Effector memory CD8-positive, alpha-beta T cell (primary cell): ENCODE data around the gene IL12RB2.

Source experiments
- ATAC-seq: fragments of 150-1000 bp; cut with Tn5 transposase; replicated peaks from 2 replicates; pipeline ENCODE4 v1.10.0; 2021; ENCODE audit warnings: mild to moderate bottlenecking, moderate library complexity
- DNase-seq, 3 experiments: peaks; one replicate each; pipeline ENCODE4 v3.0.0; 2021
- H3K27ac Mint-ChIP-seq, 2 donors: one replicate each; pipeline ENCODE4 v1.8.0; 2022; ENCODE audit warnings: mild to moderate bottlenecking in 2 of 2, mixed read lengths in 2 of 2, moderate library complexity in 2 of 2
- H3K27me3 Mint-ChIP-seq, 2 donors: one replicate each; pipeline ENCODE4 v1.8.0; 2022; ENCODE audit warnings: mixed read lengths in 2 of 2
- H3K36me3 Mint-ChIP-seq: one replicate; pipeline ENCODE4 v1.8.0; 2022; ENCODE audit warnings: mild to moderate bottlenecking, moderate library complexity, mixed read lengths; ENCODE audit not compliant: insufficient read depth
- H3K4me1 Mint-ChIP-seq, 2 donors: one replicate each; pipeline ENCODE4 v1.8.0; 2022; ENCODE audit warnings: low read depth in 2 of 2, mixed read lengths in 2 of 2
- H3K4me3 Mint-ChIP-seq, 2 donors: one replicate each; pipeline ENCODE4 v1.8.0; 2022; ENCODE audit warnings: mild to moderate bottlenecking in 2 of 2, mixed read lengths in 2 of 2, moderate library complexity in 2 of 2
- H3K9me3 Mint-ChIP-seq, 2 donors: one replicate each; pipeline ENCODE4 v1.8.0; 2022; ENCODE audit warnings: mixed read lengths in 2 of 2

Gene IL12RB2

DNA sequence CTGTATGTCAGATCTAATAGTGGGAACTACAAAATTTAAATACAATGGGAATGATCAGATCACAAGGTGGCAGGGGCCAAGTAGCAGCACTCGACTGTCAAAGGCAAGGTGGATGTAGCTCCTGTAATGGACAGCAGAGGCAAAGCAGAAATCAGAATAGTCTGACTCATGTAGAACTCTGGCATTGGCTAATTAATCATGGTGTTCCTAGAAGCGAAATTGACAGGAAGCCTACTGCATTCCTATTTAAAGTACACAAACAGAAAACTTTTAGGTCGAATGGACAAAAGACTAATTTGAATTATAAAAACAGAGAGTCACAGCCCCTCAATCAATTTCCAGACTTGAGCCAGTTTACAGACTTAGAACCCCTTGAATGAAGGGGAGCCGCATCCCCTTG is 17.4 kb upstream of the IL12RB2 start:
- no peaks in the 10 kb centered on the region for H3K9me3 Mint-ChIP-seq

DNA sequence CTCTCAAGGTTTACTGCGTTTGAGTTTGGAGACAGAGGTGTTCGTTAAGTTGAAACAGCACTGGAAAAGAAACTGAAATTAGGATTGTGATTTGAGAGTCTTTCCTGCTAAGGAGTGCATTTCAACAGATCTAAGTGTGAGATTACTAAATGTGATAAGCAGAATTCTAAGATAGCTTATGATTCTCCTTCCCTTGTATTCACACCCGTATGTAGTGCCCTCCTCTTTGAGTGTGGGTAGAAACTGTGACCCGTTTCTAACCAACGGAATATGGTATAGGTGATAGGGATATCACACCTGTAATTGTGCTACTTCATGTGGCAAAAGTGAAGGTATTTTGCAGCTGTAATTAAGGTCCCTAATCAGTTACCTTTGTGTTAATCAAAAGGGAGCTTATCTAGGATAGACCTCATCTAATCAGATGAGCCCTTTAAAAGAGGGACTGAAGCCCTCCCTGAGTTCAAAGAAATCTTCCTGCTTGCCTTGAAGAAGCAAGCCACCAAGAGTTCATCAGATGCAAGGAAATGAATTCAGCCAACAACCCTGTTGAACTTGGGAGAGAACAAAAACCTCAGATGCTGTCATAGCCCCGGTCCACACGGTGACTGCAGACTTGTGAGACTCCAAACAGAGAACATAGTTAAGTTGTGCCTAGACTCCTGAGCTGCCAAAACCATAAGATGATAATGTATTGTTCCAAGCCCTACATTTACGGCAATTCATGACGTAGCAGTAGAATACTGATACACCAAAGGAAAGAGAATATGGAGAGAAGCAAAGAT is 12.6 kb upstream of the IL12RB2 start:
- H3K27ac Mint-ChIP-seq: no peak overlapping the region
- peaks cover 4% of the 10 kb centered on the region for H3K36me3 Mint-ChIP-seq
- H3K27me3 Mint-ChIP-seq: peaks cover 0 to 5% of the 10 kb centered on the region in 2 donors
- H3K9me3 Mint-ChIP-seq: no peaks in the 10 kb centered on the region
- DNase-seq (no peak), ATAC-seq (peak; percentile 89)
- peaks cover 14 to 18% of the 10 kb centered on the region in 2 donors for H3K4me1 Mint-ChIP-seq
- H3K4me3 Mint-ChIP-seq: no peak overlapping the region

More for the DNA sequence above, 17.4 kb upstream of the IL12RB2 start:
- Mint-ChIP-seq H3K4me1 (peaks cover 18 to 27% of the 10 kb centered on the region in 2 donors), H3K4me3 (no peak overlapping the region), H3K36me3 (peaks cover 4% of the 10 kb centered on the region), H3K27me3 (peaks cover 0 to 5% of the 10 kb centered on the region in 2 donors), H3K27ac (no peak overlapping the region)
- ATAC-seq (no peak), DNase-seq (no peak)

DNA sequence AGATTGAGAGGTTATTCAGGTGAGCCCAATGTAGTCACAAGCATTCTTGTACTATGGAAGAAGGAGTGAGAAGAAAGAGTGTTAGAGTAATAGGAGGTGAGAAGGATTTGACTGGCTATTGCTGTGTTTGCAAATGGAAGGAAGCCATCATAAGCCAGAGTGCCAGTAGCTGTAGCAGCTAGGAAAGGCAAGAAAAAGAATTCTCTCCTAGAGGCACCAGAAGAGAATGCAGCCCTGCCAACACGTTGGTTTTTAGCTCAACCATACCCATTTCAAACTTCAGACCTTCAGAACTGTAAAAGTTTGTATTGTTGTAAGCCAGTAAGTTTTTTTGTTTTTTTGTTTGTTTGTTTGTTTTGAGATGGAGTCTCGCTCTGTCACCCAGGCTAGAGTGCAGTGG is 8.9 kb upstream of the IL12RB2 start:
- peaks cover 9 to 13% of the 10 kb centered on the region in 2 donors for H3K4me1 Mint-ChIP-seq

DNA sequence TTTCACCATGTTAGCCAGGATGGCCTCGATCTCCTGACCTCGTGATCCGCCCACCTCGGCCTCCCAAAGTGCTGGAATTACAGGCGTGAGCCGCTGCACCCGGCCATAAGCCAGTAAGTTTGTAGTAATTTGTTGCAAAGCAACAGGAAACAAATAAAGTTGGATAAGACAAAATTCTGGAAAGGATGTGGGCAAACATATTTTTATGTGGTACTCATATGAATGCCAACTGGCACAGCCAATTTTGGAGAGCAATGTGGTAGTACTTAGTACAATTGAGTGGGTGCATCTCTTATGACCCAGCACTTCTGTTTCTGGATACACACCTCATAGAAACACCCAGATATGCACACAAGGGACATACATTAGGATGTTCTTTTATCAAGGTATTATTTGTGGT is 8.4 kb upstream of the IL12RB2 start:
- Mint-ChIP-seq H3K4me3 (no peak overlapping the region), H3K27ac (no peak overlapping the region), H3K36me3 (no peaks in the 10 kb centered on the region), H3K9me3 (no peaks in the 10 kb centered on the region), H3K27me3 (no peaks in the 10 kb centered on the region), H3K4me1 (peaks cover 10 to 11% of the 10 kb centered on the region in 2 donors)
- ATAC-seq (no peak), DNase-seq (no peak)

More for the DNA sequence above, 8.9 kb upstream of the IL12RB2 start:
- ATAC-seq (no peak), DNase-seq (no peak)
- Mint-ChIP-seq H3K36me3 (no peaks in the 10 kb centered on the region), H3K27me3 (peaks cover 0 to 3% of the 10 kb centered on the region in 2 donors), H3K4me3 (no peak overlapping the region), H3K9me3 (no peaks in the 10 kb centered on the region), H3K27ac (no peak overlapping the region)

DNA sequence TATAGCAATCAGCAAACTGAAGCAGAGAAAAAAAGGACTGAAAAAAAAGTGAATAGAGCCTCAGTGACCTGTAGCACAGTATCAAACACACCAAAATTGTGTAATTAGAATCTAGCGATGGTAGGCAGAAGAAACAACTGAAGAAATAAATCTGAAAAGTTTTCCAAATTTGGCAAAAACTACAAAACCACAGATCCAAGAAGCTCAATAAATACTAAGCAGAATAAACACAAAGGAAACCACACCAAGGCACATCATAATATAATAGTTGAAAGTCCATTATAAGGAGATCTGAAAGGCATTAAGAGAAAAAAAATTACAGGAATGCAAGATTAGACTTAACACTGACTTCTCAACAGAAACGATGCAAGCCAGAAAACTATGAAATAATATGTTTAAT is 7.1 kb upstream of the IL12RB2 start:
- H3K36me3 Mint-ChIP-seq: no peaks in the 10 kb centered on the region
- H3K4me3 Mint-ChIP-seq: no peak overlapping the region
- no peaks in the 10 kb centered on the region for H3K27me3 Mint-ChIP-seq
- H3K27ac Mint-ChIP-seq: no peak overlapping the region
- ATAC-seq (no peak), DNase-seq (no peak)
- H3K4me1 Mint-ChIP-seq: peaks cover 2 to 3% of the 10 kb centered on the region in 2 donors
- no peaks in the 10 kb centered on the region for H3K9me3 Mint-ChIP-seq

DNA sequence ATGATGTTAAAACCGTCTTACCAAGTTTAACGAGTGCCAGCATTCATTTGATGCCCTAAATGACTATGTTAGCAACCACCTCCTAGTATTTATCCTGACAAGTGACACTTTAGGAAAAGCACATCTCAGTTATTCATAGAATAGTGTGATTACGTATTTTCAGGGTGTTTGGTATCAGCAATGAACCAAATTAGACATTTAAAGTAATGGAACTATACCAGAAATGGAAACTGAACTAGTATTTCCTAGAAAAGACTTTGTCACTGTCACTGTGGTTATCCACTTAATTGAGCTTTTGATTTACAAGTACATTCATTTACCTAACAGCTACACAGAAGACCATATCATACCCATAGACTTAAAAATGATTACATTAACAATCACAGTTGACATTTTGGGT is 3.6 kb upstream of the IL12RB2 start:
- Mint-ChIP-seq H3K27ac (peak overlapping the region in 1 of 2 donors; percentile 22), H3K4me3 (no peak overlapping the region), H3K27me3 (peaks cover 8 to 10% of the 10 kb centered on the region in 2 donors), H3K4me1 (peaks cover 7 to 10% of the 10 kb centered on the region in 2 donors), H3K9me3 (no peaks in the 10 kb centered on the region), H3K36me3 (no peaks in the 10 kb centered on the region)
- no peak for ATAC-seq
- DNase-seq: no peak

DNA sequence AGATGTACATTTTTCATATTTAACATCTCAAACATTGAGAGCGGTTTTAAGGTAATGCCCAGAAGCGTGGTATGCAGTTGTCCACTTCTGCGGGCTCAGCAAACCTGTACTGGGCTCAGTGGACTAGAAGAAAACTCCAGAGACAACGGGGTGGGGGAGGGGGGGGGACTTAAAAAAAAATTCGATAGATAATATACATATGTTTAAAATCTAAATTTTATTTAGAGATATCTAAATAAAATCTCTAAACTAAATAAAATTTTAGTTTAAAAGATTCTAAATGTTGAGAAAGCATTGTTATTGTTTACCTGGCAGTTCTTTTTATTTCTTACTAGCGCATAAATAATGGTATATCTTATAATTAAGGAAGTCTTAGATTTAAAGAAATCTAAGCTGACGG is 1.1 kb upstream of the IL12RB2 start:
- Mint-ChIP-seq H3K27ac (no peak overlapping the region), H3K4me3 (no peak overlapping the region), H3K36me3 (no peaks in the 10 kb centered on the region), H3K9me3 (no peaks in the 10 kb centered on the region), H3K27me3 (peaks cover 8 to 10% of the 10 kb centered on the region in 2 donors), H3K4me1 (peaks cover 7 to 10% of the 10 kb centered on the region in 2 donors)
- DNase-seq (no peak), ATAC-seq (no peak)

DNA sequence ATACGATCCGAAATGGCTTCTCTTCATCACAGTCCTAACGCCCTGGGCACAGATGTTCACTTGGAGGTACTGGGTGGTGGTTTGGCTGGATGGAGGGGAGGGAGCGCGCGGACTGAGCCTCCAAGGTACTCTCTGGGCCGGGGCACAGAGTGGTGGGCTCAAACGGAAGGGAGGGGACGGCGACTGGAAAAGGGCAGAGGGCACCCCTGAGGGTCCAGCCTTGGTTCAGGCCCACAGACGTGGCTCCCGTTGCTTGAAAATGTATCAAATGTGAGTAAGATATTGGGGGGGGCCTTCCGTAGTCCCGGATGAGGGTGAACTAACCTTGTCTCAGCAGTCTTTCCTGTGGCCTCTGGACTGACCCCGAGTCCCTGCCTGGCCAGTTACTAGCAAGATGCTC is 463 bp downstream of the IL12RB2 start:
- Mint-ChIP-seq H3K4me1 (peaks cover 7 to 10% of the 10 kb centered on the region in 2 donors), H3K4me3 (peak overlapping the region; percentile 76 to 79)

DNA sequence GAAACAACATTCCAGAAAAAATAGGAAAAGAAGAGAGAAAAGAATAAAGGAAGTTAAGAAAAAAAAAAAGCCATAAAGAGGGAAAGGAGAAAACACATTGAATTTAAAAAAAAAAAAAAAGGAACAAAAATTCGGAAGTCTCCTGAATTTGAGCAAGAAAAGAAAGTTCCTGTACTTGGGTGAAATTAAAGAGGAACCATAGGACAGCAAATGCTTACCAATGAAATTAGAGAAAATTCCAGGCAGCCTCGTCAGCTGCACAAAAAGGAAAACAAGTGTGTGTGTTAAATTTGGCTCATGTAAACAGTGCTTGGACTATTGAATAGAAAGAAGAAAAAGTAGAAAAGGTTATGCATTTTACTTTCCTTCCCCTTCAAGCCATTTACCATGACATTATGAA is 4.9 kb downstream of the IL12RB2 start:
- no peak for ATAC-seq
- Mint-ChIP-seq H3K36me3 (no peaks in the 10 kb centered on the region), H3K4me3 (no peak overlapping the region), H3K4me1 (peaks cover 3 to 6% of the 10 kb centered on the region in 2 donors), H3K27ac (no peak overlapping the region), H3K27me3 (peaks cover 8 to 10% of the 10 kb centered on the region in 2 donors), H3K9me3 (no peaks in the 10 kb centered on the region)
- DNase-seq: no peak

More for the DNA sequence above, 463 bp downstream of the IL12RB2 start:
- Mint-ChIP-seq H3K27me3 (peaks cover 8 to 10% of the 10 kb centered on the region in 2 donors), H3K36me3 (no peaks in the 10 kb centered on the region), H3K9me3 (no peaks in the 10 kb centered on the region), H3K27ac (peak overlapping the region; percentile 52 to 82)
- ATAC-seq: peak; percentile 8
- DNase-seq: no peak

DNA sequence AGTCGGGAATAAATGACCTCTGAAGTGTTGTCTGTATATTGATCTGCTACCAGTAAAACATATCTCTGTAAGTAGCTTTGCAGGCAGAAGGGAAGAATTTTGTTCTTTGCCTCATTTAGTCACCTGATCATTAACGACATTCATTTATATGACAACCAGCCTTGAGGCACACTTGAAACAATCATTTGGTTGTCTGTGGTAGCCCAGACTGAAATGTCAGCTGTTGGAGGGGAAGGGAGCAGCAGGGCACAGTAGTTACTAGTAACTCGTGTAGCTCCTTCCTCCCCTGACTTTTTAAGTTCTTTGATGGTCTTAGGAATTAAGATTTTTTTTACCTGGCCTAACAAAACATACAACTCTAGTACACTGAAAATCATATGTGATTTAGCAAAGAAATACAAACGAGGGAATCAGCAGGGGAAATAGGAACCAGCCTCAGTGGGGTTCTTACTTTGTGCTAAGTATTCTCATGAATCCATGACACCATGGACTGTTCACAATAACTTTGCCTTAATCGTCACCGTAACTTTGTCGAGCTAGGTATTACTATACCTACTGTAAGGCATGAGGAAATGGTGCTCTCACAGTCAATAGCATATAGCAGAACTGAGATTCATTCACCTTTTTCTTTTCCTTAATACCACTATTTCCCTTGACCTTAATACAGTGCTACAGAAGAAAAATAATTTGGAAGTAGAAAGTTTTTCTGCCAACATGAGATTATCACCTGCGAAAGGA is 6.4 kb downstream of the IL12RB2 start:
- ATAC-seq: no peak
- H3K4me3 Mint-ChIP-seq: no peak overlapping the region

DNA sequence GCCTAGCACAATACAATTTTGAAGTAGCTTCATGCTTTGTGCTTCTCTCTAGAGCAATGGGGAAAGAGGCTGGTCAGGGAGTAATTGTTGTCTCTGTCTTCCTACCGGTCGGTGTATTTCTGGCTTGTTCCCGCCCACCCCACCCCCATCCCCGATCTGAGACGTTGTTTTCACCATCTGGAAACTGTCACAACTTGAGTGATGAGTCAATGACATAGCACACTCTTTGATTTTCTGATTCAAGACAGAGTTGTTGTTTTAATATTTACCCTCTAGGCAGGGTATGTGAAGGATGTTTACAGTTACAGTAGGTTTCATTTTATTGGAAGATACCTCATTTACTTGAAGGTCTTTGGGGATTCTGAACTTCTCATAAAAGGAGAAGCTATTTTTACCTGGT is 7.0 kb downstream of the IL12RB2 start:
- Mint-ChIP-seq H3K36me3 (no peaks in the 10 kb centered on the region), H3K4me1 (no peaks in the 10 kb centered on the region)
- ATAC-seq: peak; percentile 33

More for the DNA sequence above, 6.4 kb downstream of the IL12RB2 start:
- DNase-seq: no peak
- Mint-ChIP-seq H3K27ac (no peak overlapping the region), H3K36me3 (no peaks in the 10 kb centered on the region), H3K27me3 (no peaks in the 10 kb centered on the region), H3K9me3 (no peaks in the 10 kb centered on the region), H3K4me1 (no peaks in the 10 kb centered on the region)

DNA sequence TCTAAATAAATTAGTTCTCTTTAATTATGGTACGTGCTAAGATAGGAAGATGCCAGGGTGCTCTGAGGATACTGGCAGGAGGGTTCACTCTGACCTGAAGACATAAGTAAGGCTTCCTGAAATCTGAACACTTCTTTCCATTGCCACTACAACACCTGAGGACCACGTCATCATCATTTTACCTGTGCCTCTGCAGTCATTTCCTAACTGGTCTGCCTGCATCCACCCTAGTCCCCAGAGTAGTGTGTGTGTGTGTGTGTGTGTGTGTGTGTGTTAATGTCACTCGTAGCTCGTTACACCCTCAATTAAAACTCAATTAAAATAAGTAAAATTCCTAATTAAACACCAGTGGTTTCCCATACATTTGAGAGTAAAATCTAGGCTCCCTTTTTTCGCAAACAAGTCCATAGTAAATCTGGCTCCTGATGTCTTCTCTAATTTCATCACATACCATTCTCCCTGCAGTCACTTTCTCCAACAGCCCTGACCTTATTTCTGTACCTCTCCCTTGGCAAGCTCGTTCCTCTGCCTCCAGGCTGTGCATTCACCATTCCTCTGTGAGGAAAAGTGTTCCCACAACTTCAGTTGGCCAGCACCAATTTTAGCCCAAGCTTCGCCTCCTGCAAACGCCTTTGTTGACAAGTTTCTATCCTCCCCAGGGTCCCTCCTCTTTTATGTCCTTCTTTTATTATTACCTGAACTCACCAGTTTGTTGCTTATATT is 8.7 kb downstream of the IL12RB2 start:
- ATAC-seq (no peak), DNase-seq (no peak)
- H3K36me3 Mint-ChIP-seq: no peaks in the 10 kb centered on the region
- no peak overlapping the region for H3K4me3 Mint-ChIP-seq
- no peak overlapping the region for H3K27ac Mint-ChIP-seq
- no peaks in the 10 kb centered on the region for H3K27me3 Mint-ChIP-seq
- no peaks in the 10 kb centered on the region for H3K9me3 Mint-ChIP-seq
- H3K4me1 Mint-ChIP-seq: no peaks in the 10 kb centered on the region

More for the DNA sequence above, 7.0 kb downstream of the IL12RB2 start:
- Mint-ChIP-seq H3K27ac (no peak overlapping the region), H3K9me3 (no peaks in the 10 kb centered on the region), H3K27me3 (no peaks in the 10 kb centered on the region), H3K4me3 (no peak overlapping the region)
- DNase-seq: no peak

DNA sequence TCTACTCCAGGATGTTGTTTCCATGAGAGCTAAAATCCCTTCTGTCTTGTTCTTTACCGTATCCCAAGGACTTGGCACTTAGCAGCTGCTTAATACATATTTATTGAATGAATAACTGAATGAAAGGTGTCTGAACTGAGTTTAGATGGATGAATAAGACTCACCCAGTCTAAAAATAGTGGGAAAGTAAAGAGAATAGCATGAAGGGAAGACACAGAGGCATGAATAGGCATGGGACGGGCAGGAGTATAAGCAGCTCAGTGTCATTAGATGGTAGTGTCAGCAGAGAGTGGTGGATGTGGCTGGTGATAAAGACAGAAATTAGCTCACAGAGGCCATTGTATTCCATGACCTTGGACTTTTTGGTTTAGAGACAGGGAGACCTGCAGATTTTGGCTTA is 9.2 kb downstream of the IL12RB2 start:
- Mint-ChIP-seq H3K9me3 (no peaks in the 10 kb centered on the region), H3K4me1 (no peaks in the 10 kb centered on the region), H3K27ac (no peak overlapping the region), H3K36me3 (no peaks in the 10 kb centered on the region), H3K27me3 (peaks cover 0 to under 1% of the 10 kb centered on the region in 2 donors), H3K4me3 (no peak overlapping the region)
- DNase-seq: no peak
- ATAC-seq: no peak
